ENCODE measurements around the gene WASHC4. TPM values are rescaled to one million over a fixed set of nuclear protein-coding genes. Genes with fewer than 3 reads are reported as not detected.

Gene WASHC4
- total and polyA plus RNA-seq, 4 donors = 11.5 to 59.1 (median 32.6) TPM

DNA sequence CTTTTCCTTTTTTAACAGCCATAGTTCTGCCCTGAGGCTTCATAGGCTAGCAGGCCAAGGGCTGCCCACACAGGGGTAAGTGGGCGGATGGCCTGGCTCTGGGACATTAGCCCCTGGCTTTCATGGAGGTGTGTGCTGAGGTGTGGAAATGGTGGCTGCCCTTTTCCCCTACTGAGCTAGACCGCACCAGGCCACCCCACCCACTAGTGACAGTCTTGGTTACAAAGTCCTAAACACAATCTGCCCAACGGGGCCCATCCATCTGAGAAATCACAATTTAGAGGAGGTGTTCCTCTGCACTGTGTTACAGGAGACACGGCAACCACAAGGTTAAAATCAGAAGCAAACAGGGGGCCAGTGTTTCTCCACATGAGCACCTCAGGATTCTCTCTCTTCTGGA, 92.9 kb downstream of the WASHC4 start:
- no peaks in the 10 kb centered on the region for H3K9me3 ChIP-seq (ENCODE audit: control insufficient read depth in 4 of 4, low read length in 3 of 4)
- 94% methylated on average over 4 of the region's 4 CpGs for WGBS
- no peak for TF ChIP-seq ATF3 (IDR thresholded peaks at IDR 0.05)
- TF ChIP-seq EGR1 (IDR thresholded peaks at IDR 0.05; ENCODE audit: low read depth in 2 of 2) = no peak
- TF ChIP-seq TAF1 (conservative IDR thresholded peaks at IDR 0.05) = no peak
- no peak for TF ChIP-seq FOXA1 (IDR thresholded peaks at IDR 0.05)
- no peak for TF ChIP-seq HNF4A (conservative IDR thresholded peaks at IDR 0.05)
- no peak for TF ChIP-seq RAD21 (IDR thresholded peaks at IDR 0.05)
- TF ChIP-seq, protein P1, sequence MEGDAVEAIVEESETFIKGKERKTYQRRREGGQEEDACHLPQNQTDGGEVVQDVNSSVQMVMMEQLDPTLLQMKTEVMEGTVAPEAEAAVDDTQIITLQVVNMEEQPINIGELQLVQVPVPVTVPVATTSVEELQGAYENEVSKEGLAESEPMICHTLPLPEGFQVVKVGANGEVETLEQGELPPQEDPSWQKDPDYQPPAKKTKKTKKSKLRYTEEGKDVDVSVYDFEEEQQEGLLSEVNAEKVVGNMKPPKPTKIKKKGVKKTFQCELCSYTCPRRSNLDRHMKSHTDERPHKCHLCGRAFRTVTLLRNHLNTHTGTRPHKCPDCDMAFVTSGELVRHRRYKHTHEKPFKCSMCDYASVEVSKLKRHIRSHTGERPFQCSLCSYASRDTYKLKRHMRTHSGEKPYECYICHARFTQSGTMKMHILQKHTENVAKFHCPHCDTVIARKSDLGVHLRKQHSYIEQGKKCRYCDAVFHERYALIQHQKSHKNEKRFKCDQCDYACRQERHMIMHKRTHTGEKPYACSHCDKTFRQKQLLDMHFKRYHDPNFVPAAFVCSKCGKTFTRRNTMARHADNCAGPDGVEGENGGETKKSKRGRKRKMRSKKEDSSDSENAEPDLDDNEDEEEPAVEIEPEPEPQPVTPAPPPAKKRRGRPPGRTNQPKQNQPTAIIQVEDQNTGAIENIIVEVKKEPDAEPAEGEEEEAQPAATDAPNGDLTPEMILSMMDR (IDR thresholded peaks at IDR 0.05; ENCODE audit: low read depth, low read length, missing input control) = no peak
- no peak for TF ChIP-seq HNF4G (IDR thresholded peaks at IDR 0.05)
- no peak for TF ChIP-seq GABPA (IDR thresholded peaks at IDR 0.05 in 1 of 2, conservative IDR thresholded peaks at IDR 0.05 in 1 of 2)
- no peak for TF ChIP-seq SP1 (IDR thresholded peaks at IDR 0.05)
- TF ChIP-seq RXRA (IDR thresholded peaks at IDR 0.05) = no peak
- no peak for TF ChIP-seq FOXA2 (IDR thresholded peaks at IDR 0.05)
- TF ChIP-seq, protein P2, sequence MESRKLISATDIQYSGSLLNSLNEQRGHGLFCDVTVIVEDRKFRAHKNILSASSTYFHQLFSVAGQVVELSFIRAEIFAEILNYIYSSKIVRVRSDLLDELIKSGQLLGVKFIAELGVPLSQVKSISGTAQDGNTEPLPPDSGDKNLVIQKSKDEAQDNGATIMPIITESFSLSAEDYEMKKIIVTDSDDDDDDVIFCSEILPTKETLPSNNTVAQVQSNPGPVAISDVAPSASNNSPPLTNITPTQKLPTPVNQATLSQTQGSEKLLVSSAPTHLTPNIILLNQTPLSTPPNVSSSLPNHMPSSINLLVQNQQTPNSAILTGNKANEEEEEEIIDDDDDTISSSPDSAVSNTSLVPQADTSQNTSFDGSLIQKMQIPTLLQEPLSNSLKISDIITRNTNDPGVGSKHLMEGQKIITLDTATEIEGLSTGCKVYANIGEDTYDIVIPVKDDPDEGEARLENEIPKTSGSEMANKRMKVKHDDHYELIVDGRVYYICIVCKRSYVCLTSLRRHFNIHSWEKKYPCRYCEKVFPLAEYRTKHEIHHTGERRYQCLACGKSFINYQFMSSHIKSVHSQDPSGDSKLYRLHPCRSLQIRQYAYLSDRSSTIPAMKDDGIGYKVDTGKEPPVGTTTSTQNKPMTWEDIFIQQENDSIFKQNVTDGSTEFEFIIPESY (IDR thresholded peaks at IDR 0.05) = no peak
- TF ChIP-seq, protein P3, sequence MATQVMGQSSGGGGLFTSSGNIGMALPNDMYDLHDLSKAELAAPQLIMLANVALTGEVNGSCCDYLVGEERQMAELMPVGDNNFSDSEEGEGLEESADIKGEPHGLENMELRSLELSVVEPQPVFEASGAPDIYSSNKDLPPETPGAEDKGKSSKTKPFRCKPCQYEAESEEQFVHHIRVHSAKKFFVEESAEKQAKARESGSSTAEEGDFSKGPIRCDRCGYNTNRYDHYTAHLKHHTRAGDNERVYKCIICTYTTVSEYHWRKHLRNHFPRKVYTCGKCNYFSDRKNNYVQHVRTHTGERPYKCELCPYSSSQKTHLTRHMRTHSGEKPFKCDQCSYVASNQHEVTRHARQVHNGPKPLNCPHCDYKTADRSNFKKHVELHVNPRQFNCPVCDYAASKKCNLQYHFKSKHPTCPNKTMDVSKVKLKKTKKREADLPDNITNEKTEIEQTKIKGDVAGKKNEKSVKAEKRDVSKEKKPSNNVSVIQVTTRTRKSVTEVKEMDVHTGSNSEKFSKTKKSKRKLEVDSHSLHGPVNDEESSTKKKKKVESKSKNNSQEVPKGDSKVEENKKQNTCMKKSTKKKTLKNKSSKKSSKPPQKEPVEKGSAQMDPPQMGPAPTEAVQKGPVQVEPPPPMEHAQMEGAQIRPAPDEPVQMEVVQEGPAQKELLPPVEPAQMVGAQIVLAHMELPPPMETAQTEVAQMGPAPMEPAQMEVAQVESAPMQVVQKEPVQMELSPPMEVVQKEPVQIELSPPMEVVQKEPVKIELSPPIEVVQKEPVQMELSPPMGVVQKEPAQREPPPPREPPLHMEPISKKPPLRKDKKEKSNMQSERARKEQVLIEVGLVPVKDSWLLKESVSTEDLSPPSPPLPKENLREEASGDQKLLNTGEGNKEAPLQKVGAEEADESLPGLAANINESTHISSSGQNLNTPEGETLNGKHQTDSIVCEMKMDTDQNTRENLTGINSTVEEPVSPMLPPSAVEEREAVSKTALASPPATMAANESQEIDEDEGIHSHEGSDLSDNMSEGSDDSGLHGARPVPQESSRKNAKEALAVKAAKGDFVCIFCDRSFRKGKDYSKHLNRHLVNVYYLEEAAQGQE (IDR thresholded peaks at IDR 0.05) = no peak
- no peak for TF ChIP-seq YY1 (IDR thresholded peaks at IDR 0.05)

GRCh38 chr12:105201299-105201698, 93.8 kb downstream of the WASHC4 start:
- peaks cover 5 to 8% (median 7%) of the 10 kb centered on the region in 4 donors for H3K4me1 ChIP-seq (ENCODE audit: control insufficient read depth in 4 of 4, insufficient read depth in 4 of 4, low read length in 3 of 4)
- peaks cover 3 to 51% (median 12%) of the 10 kb centered on the region in 4 donors for H3K36me3 ChIP-seq (ENCODE audit: control insufficient read depth in 4 of 4, insufficient read depth in 3 of 4, low read depth in 1 of 4, low read length in 3 of 4)
- TF ChIP-seq HNF4A (conservative IDR thresholded peaks at IDR 0.05) = peak; percentile 18 to 39
- peak; percentile 13 to 26 for TF ChIP-seq RAD21 (IDR thresholded peaks at IDR 0.05)
- TF ChIP-seq FOXA2 (IDR thresholded peaks at IDR 0.05) = no peak
- TF ChIP-seq, protein P2 (IDR thresholded peaks at IDR 0.05) = no peak
- no peak for TF ChIP-seq FOXA1 (IDR thresholded peaks at IDR 0.05)
- peak in 1 of 2 donors; percentile 53 for TF ChIP-seq RXRA (IDR thresholded peaks at IDR 0.05)
- no peaks in the 10 kb centered on the region for H3K9me3 ChIP-seq (ENCODE audit: control insufficient read depth in 4 of 4, low read length in 3 of 4)
- DNase-seq (ENCODE audit: low spot score) = no peak
- H3K27me3 ChIP-seq (ENCODE audit: control insufficient read depth in 4 of 4, insufficient read depth in 4 of 4, low read length in 3 of 4) = no peaks in the 10 kb centered on the region
- WGBS = 60% methylated on average over 7 of the region's 7 CpGs
- no peak overlapping the region for H3K27ac ChIP-seq (ENCODE audit: low read depth in 1 of 2, low read length in 2 of 2)
- H3K4me3 ChIP-seq (ENCODE audit: low read depth in 1 of 3, low read length in 3 of 3) = no peak overlapping the region
- H3K9ac ChIP-seq (ENCODE audit: low read depth in 1 of 2, low read length in 2 of 2) = no peak overlapping the region

More for the DNA sequence above, 92.9 kb downstream of the WASHC4 start:
- no peak for DNase-seq (ENCODE audit: low spot score)
- peaks cover 3 to 44% (median 9%) of the 10 kb centered on the region in 4 donors for H3K36me3 ChIP-seq (ENCODE audit: control insufficient read depth in 4 of 4, insufficient read depth in 3 of 4, low read depth in 1 of 4, low read length in 3 of 4)
- H3K4me1 ChIP-seq (ENCODE audit: control insufficient read depth in 4 of 4, insufficient read depth in 4 of 4, low read length in 3 of 4) = peaks cover 5 to 12% (median 7%) of the 10 kb centered on the region in 4 donors
- H3K27me3 ChIP-seq (ENCODE audit: control insufficient read depth in 4 of 4, insufficient read depth in 4 of 4, low read length in 3 of 4) = no peaks in the 10 kb centered on the region
- no peak overlapping the region for H3K4me3 ChIP-seq (ENCODE audit: low read depth in 1 of 3, low read length in 3 of 3)
- no peak overlapping the region for H3K9ac ChIP-seq (ENCODE audit: low read depth in 1 of 2, low read length in 2 of 2)
- no peak overlapping the region for H3K27ac ChIP-seq (ENCODE audit: low read depth in 1 of 2, low read length in 2 of 2)
